Measurements from ENCODE around the gene FTSJ3.
"Not testable (repeated sequence)": the region's sequence is repeated elsewhere in the genome, so short reads cannot be mapped to it uniquely, and the experiment has no call there.

The FTSJ3 gene

DNA sequence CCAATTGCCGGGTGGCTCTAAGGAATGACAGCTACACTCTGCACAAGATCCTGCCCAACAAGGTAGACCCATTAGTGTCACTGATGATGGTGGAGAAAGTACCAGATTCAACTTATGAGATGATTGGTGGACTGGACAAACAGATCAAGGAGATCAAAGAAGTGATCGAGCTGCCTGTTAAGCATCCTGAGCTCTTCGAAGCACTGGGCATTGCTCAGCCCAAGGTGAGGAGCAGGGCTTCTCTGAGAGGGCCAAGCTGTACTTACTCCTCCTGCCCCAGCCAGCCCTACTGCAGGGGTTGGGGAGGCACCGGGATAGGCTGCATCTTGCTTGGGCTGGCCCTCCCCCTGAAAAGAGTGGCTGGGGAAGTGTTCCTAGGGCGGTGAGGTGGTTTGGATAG, 2.8 kb upstream of the FTSJ3 start:
- no peak for DNase-seq (ENCODE audit: low read depth in 2 of 2)

DNA sequence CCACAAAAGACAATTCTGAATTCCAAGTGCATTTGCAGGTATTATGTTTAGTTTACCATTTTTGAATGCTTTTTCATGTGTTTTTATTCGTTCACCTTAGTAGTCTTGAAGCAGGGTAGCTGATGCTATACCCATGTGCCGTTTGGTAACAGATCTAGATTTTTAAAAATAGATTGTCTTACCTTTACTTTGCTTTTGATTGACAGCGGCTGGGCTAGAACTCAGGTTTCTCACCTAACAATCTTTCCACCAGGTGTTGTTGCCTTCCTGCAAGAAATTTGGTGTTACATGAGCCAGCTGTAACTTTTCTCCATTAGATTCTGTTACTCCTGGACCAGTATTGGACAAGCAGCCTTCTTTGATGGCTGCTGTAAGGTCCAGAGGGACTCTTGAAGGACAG, 1.5 kb upstream of the FTSJ3 start:
- no peak for DNase-seq (ENCODE audit: low read depth in 2 of 2)

DNA sequence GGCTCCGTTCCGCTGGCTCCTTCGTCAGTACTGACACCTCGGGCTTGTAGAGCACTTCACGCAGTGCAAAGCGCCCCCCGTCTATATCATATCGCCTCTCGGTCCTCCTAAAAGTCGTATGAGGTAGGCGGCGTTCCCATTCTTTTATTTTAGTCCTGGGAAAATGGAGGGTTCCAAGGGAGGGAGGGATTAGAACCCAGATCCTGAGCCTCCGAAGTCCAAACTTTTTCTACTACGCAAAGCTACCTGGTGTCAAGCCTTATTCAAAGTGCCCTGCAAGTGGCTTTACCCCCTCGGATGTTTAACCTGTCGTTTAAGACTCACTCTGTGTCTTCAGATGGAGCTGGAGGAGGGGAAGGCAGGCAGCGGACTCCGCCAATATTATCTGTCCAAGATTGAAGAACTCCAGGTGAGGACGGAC, 348 bp upstream of the FTSJ3 start:
- no peak for DNase-seq (ENCODE audit: low read depth in 2 of 2)

DNA sequence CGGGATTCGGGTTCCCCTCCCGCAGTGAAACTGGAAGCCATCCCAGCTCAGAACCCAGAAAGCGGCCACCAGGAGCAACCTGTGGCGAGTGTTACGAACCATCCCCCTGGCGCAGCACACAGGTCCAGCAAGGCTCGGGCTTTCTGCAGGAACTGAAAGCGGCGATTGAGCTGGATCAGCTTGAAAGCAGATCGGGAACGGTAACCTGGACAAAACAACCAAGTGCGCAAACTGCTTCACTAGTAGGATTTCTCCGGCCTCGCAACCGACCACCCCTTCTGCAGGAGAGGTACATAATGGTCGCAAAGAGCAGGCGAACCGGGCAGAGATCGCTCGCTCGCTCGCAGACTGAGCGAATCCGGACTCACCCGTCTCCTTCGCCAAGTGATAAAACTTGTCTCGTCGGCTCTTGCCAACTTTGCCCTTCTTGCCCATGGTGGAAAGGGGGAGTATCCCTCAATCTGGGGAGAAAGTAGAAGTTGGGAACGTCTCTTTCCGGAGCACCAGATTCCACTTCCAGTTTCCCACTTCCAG, 928 bp downstream of the FTSJ3 start:
- no peak for DNase-seq (ENCODE audit: low read depth in 2 of 2)

DNA sequence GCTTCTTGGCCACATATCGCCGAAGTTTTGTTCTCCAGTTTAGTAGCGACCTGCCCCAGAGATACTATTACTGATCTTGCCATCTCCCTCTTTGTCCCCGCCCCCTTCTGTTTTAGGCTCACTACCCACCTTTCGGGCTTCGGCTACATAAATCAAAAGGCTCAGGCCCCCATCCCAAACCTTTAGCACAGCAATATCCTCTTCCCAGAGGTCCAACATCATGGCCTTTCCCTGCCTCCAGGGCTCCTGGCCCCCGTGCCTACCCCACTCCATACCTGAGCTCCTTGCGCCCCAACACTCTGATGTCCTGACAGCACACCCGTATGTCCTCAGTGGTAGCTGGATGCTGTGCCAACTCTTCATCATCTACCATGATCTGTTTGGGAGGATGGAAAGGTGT, 3.1 kb downstream of the FTSJ3 start:
- no peak for DNase-seq (ENCODE audit: low read depth in 2 of 2)

DNA sequence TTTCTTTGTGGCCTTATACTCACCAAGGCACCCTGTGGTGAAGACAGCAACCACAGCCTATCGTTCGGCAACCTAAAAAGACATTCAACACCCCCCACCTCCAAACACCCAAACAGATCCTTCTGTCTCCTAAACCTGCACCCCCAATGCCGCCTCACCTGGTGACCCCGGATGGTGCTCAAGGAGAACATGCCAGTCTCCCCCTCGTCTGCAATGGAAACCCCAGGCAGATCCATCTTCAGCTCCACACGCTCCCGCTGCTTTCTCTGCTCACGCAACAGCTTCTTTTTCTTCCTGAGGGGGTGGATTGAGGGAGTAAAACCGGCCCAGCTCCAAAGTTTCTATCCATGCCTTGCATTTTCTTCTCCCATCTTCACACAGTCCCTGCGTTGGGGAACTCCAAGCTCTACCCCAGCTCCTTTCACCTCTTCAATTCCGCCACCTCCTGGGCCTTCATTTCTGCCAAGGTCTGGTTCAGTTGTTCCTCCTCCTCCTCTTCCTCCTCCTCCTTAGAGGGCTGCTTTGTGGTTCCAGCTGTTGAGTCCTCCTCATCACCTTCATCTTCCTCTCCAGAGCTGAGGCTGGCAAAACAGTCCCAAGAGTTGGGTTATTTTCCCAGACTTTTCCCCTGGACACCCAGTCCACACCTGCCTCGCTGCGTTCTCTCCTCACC, 3.7 kb downstream of the FTSJ3 start:
- DNase-seq (ENCODE audit: low read depth in 2 of 2): no peak

DNA sequence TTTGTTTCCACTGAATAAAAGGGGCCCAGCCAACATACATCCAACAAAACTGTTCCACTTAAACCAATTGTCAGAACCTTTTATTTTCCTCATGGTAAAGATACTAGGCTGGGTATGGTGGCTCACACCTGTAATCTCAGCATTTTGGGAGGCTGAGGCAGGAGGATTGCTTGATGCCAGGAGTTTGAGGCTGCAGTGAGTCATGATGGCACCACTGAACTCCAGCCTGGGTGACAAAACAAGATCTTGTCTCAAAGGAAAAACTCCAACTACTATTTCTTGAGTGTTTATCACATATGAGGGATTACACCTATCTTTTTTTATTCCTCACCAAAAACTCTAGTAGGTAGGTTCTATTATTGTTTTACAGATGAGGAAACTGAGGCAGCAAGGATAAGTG, 4.9 kb downstream of the FTSJ3 start:
- no peak for DNase-seq (ENCODE audit: low read depth in 2 of 2)

DNA sequence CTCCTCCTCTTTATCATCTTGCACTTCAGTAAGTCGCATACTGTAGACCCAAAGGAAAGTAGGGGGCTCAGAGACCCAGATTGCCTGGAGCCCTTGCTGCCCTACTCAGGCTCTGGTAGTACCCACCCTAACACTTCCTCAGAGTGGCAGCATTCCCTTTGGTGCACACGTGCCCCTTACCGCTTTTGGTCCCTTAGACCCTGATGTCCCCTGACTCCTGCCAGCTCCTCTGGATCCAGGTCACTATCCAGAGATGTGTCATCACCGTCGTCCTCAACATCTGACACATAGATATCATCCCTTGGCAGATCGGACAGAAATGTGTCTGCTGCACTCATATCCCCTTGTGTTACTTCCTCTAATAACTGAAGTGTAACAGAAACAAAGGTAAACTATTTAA, 5.7 kb downstream of the FTSJ3 start:
- no peak for DNase-seq (ENCODE audit: low read depth in 2 of 2)

DNA sequence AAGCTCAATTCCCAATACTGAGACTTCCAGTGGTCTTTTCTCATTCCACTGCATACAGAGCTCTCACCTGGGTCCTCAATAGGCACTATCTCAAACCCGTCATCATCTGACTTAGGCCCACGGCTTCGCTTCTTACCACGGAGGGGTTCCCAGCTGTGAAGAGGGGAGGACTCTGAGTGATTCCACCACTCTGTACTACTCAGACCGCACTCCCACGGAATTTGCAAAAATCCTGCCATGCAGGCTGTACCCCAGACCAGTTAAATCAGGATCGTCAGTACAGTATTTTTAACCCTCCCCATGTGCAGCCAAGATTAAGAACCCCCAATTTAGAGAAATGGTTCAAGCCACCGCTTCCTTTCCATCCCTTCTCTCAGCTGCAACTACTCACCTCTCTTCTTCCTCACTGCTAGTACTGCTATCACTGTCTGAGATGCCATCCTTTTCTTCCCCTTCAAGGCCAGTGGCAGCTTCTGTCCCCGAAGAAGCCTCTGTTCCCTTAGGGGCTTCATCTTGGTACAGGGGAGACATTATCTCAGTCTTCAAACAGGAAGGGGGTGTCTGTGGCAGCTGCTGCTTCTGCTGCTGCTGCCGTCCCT, 6.4 kb downstream of the FTSJ3 start:
- no peak for DNase-seq (ENCODE audit: low read depth in 2 of 2)

DNA sequence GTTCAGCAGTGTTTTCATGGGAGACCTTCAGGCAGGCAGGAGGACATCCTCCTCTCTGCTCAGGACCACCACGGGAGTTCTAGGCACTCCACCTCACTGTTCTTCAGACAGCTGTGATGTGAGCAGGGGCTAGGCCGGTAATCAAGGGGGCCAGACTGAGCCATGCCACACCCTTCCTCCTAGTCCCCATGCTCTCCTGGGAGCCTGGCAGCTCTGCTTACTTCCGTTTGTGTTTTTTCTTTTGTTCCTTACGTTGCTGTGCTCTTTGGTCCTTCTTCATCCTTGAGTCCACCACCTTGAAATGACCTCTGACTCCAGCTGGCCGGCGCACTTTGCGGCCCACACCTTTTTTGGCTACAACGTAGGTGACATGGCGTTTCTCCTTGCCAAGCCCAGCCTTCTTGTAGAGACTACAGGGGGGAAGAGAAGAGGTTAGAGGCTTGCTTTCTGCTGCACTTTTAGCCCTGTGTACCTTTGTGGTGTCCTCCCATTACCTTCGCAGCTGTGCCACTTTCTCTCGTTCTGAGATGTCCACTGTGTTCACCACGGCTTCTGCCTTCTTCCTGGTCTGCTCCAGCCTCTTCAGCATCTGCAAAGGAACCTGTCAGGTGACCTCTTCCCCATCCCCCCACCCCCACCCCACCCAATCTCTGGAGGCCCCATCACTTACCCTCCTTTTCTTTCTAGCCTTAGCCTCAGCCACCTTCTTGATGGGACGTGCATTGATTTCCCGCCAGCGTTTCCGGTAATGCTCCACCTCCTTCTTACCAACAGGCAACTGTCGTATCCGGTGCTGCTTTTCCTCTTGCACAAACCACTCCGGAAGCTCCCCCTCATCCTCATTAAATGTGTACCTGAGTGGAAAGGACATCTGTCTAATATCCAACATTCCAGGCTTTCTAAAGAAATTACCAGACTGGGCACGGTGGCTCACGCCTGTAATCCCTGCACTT, 7.6 kb downstream of the FTSJ3 start:
- no peak for DNase-seq (ENCODE audit: low read depth in 2 of 2)

DNA sequence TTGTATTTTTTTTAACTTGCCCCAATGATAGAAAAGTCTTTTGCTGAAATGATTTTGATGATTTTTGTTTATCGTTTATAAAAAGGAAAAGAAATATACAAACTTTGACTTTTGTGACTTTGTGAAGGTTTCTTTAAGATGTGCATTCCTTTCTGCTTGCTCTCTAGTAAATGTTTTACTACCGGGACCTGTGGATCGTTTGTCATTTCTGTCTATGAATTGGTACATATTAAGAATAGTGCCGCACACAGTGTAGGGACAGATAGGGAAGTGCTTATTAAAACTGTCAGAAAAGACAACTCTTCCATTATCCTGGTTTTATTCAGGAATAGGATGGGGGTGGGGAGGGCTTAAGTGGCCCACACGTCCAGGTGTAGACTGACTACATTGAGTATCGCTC, 8.3 kb downstream of the FTSJ3 start:
- DNase-seq (ENCODE audit: low read depth in 2 of 2): no peak

DNA sequence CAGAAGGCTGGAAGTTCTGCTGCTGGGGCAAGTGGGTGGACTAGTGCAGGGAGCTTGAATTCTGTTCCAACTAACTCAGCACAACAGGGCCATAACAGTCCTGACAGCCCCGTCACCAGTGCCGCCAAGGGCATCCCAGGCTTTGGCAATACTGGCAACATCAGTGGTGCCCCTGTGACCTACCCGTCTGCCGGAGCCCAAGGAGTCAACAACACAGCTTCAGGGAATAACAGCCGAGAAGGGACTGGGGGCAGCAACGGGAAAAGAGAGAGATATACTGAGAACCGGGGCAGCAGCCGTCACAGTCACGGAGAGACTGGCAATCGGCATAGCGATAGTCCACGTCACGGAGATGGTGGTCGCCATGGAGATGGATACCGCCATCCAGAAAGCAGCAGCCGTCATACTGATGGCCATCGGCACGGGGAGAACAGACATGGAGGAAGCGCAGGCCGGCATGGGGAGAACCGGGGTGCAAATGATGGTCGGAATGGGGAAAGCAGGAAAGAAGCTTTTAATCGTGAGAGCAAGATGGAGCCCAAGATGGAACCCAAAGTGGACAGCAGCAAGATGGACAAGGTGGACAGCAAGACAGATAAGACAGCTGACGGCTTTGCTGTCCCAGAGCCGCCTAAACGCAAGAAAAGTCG, 9.6 kb downstream of the FTSJ3 start:
- DNase-seq (ENCODE audit: low read depth in 2 of 2): no peak

DNA sequence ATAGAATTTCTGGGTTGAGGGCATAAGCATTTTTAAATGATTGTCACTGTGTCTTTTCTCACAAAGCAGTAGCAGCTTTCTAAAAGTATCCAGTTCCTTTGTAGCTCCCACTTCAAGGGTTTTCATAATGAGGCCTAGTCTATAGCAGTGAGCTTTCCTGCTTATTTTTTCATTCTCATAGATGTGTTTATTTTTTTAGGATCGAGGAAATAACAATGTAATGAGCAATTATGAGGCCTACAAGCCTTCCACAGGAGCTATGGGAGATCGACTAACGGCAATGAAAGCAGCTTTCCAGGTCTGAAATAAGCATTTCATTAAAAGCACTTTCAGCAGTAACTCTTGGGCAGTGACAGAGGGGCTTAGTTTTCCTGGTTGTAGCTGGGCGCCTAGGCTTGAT, 10.8 kb downstream of the FTSJ3 start:
- no peak for DNase-seq (ENCODE audit: low read depth in 2 of 2)

DNA sequence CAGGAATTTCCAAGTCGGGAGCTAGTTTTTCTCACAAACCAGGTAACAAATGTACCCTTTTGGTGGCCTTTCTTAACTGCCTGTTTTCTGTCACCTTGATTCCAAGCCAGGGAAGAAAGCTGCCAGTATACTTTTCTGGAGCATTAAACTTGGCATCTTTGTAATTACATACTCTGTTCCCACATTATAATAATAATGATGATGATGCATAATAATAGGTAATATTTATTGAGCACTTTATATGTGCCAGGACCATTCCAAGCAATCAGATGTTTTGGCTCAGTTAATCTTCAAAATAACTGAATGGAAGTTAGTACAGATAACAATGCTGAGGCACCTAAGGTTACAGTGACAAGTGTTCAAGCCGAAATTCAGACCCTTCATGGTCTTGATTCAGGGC, 11.3 kb downstream of the FTSJ3 start:
- no peak for DNase-seq (ENCODE audit: low read depth in 2 of 2)

DNA sequence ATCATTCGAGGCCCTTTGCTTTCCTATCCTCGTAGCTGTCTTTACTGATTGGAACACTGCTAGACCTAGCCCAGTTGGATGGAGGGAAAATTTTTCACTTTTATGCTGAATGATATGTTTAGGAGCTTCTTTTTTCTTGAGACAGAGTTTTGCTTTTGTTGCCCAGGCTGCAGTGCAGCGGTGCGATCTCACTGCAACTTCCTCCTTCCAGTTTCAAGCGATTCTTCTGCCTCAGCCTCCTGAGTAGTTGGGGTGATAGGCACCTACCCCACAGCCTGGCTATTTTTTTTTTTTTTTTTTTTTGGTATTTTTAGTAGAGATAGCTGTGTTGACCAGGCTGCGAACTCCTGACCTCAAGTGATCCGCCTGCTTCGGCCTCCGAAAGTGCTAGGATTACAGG, 17.5 kb downstream of the FTSJ3 start:
- no peak for DNase-seq (ENCODE audit: low read depth in 2 of 2)

DNA sequence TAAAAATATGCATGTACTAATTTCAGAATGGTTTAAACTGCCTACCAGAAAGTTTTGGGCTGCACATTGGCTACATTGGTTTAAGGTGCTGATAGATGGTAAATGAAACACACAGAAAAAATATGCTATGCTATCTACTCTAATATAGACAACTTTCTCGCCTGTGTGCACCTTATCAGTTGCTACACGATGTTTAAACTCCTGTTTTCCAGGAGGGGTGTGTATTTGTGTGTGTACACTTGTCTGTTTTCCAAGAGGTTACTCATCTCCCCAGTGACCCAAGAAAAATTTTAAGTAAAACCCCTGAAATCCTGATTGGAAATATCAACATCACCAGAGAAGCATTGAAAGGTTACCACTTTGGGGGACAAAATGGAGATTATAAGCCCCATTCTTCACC, 21.9 kb downstream of the FTSJ3 start:
- no peak for DNase-seq (ENCODE audit: low read depth in 2 of 2)

DNA sequence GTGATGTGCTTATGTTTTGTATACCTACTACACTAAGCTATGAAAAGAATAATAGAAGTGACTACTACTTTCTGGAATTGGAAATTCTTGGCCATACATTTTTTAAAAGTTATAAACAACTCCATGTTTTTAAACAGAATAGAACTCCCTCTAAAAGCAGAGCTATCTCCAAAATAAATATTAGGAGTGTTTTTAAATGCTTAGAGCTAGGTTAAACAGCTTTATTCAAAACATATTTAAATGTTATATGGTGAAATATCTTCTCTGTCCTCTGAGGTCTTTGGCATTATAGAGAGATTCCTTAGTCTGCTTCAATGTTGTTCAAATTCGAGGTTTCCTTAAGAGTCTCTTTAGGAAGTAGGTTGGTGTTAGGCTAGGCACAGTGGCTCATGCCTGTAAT, 23.1 kb downstream of the FTSJ3 start:
- DNase-seq (ENCODE audit: low read depth in 2 of 2): no peak

DNA sequence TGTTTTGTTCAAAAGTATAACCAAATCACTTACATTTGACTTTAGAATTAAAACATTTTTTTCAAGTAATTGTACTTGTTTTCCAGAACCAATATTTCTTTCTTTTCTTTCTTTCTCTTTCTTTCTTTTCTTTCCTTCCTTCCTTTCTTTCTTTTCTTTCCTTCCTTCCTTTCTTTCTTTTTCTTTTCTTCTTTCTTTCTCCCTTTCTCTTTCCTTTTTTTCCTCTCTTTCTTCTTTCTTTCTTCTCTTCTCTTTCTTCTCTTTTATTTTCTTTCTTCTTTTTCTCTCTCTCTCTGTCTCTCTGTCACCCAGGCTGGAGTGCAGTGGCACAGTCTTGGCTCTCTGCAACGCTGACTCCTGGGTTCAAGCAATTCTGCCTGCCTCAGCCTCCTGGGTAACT, 26.7 kb downstream of the FTSJ3 start:
- DNase-seq (ENCODE audit: low read depth in 2 of 2): no peak

DNA sequence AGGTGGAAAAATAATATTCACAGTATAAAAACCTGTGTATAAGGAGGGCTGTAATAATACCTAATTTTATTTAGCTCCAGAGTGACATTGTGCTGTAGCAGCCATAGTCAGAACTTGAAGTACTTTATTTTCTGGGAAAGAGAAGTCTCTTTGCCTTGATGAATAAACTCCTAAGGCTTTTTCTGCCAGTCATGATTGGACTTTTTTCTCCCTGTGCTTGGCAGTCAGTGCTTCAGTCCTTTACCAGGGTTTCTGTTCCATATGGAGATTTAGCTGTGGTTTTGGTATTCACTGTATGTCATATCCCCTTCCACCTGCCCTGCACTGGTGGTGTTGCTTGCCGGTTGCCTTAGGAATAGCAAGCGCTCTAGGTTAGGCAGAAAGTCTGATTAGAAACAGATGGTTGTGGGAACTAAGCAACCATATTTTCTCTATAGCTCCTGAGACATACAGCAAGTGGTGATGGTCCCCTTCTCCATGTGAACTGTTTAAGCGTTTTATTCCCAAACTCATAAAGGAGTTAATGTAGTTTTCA, 28.8 kb downstream of the FTSJ3 start:
- DNase-seq (ENCODE audit: low read depth in 2 of 2): no peak

DNA sequence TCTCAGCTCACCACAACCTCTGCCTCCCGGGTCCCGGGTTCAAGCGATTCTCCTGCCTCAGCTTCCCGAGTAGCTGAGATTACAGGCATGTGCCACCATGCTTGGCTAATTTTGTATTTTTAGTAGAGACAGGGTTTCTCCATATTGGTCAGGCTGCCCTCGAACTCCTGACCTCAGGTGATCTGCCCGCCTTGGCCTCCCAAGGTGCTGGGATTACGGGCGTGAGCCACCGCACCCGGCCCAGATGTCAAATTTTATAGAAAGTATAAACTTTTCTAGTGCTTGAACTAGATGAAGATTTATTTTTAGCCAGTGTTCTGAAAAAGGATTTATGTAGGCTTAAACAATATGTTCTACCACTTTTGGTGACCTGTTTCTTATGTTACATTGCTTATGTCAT, 31.1 kb downstream of the FTSJ3 start:
- not testable (repeated sequence) for DNase-seq (ENCODE audit: low read depth in 2 of 2)

DNA sequence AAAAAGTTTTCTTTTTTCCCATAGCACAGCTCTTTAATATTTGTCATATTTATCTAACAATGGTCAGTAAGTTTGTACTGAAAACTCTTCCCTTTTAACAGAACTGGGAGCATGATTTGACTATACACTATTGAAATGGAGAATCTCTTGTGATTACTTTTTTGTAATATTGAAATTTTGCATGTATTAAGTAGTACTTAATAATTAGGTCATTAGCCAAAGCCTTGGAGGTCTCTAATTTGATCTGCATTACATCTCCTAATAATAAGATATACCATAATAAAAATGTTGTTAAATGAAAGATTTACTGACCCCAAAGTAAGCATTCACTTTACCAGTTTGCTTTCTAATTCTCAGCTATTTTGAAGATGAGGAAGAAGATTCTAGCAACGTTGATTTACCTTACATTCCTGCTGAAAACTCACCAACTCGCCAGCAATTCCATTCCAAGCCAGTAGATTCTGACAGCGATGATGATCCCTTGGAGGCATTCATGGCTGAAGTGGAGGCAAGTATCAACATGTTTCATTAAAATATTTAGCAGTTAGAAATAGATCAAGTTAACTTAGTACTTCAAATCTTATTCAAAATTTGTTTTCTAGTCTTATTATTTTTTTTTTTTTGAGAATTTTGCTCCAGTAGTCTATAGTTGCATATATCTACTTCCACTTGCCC, 35.3 kb downstream of the FTSJ3 start:
- DNase-seq (ENCODE audit: low read depth in 2 of 2): no peak

Data from stimulated activated CD4-positive, alpha-beta T cell treated with anti-CD3 and anti-CD28 coated beads, Interleukin-15, amount 100 ng/mL, for 48 hours (primary cell).